VCaP (cell line): ENCODE data around the gene GARNL3.

ENCODE experiments used
- H3K27ac ChIP-seq: fragments of 450-650 bp; 2 replicates; pipeline ENCODE4 v1.5.1; 2017
- TF ChIP-seq, protein P1 (sequence below): fragments of 450-650 bp; conservative IDR thresholded peaks from 2 replicates; pipeline ENCODE4 v1.5.1; 2017; ENCODE audit warnings: mild to moderate bottlenecking, moderate library complexity

The GARNL3 gene

GRCh38 chr9:127395497-127396252 is 131.1 kb downstream of the GARNL3 start:
- H3K27ac ChIP-seq, result peak overlapping the region; percentile 64

DNA sequence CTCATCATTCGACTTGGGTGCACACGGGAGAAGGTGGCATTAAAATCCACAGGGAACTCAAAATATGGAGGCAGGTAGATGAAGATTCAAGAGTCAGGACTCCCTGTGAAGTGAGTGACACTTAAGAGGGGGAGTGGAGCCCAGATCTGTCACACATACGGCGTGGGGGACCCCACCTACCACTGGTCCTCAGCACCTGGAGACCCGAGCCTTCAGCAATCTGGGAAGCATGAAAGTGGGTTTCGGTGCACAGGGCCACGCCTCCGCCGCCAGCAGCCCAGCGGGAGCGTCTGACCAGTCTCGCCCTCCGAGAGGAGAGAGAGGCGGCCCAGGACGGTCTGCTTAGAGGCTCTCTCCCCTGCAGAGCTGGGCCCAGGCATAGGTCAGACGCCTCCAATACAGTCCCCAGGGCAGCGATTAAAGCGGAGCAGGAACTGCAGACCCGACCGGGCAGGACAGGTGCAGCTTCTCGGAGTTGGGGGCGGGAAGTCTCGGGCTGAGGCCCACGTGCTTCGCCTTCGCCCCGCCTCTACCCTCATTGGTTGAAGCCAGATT is 131.8 kb downstream of the GARNL3 start:
- H3K27ac ChIP-seq, result peak overlapping the region; percentile 64
- TF ChIP-seq, protein P1, sequence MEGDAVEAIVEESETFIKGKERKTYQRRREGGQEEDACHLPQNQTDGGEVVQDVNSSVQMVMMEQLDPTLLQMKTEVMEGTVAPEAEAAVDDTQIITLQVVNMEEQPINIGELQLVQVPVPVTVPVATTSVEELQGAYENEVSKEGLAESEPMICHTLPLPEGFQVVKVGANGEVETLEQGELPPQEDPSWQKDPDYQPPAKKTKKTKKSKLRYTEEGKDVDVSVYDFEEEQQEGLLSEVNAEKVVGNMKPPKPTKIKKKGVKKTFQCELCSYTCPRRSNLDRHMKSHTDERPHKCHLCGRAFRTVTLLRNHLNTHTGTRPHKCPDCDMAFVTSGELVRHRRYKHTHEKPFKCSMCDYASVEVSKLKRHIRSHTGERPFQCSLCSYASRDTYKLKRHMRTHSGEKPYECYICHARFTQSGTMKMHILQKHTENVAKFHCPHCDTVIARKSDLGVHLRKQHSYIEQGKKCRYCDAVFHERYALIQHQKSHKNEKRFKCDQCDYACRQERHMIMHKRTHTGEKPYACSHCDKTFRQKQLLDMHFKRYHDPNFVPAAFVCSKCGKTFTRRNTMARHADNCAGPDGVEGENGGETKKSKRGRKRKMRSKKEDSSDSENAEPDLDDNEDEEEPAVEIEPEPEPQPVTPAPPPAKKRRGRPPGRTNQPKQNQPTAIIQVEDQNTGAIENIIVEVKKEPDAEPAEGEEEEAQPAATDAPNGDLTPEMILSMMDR, result no peak

More at GRCh38 chr9:127395497-127396252, 131.1 kb downstream of the GARNL3 start:
- TF ChIP-seq, protein P1, result no peak

- H3K27ac ChIP-seq, result peak within 1 kb of the TSS; percentile 90
- TF ChIP-seq, protein P1, result peak; percentile 24; the same call in 1 of the 2 replicates
Measured at GRCh38 chr9:127396808-127397645, 132.5 kb downstream of the GARNL3 start, which contains the start of gene SLC2A8. TSS of gene SLC2A8 (plus strand) at chr9:127397169. CDS start at chr9:127397231, 62 bp downstream.

- H3K27ac ChIP-seq, result peak overlapping the region; percentile 90
- TF ChIP-seq, protein P1, result peak; percentile 76
Measured at GRCh38 chr9:127397646-127398274, 133.2 kb downstream of the GARNL3 start.

DNA sequence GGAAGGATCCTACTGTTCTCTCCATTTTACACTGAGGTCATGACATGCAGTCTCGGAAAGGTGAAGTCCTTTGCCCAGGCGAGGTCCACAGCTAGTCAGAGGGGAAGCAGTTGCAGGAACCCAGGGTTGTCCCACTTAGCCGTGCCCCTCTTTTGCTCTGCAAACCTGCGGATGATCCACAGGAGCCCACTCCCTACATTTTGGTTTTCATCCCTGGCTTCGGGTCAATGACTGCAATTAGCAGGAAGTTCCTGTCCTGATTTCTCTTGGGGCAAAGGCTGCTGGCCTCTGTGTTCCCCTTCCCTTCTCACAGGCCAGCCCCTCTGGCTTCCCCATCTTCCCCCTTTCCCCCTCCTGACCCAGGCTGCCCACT is 133.7 kb downstream of the GARNL3 start:
- TF ChIP-seq, protein P1, result peak; percentile 32
- H3K27ac ChIP-seq, result peak overlapping the region; percentile 90

- TF ChIP-seq, protein P1, result no peak
Measured at GRCh38 chr9:127398715-127399400, 134.3 kb downstream of the GARNL3 start.

More at GRCh38 chr9:127398715-127399400, 134.3 kb downstream of the GARNL3 start:
- peak overlapping the region; percentile 90 for H3K27ac ChIP-seq
